Measurements from ENCODE around the gene ALAS1.

Gene ALAS1

GRCh38 chr3:52222319-52223221 lies 24.6 kb downstream of the ALAS1 start:
- DNase-seq = no peak

DNA sequence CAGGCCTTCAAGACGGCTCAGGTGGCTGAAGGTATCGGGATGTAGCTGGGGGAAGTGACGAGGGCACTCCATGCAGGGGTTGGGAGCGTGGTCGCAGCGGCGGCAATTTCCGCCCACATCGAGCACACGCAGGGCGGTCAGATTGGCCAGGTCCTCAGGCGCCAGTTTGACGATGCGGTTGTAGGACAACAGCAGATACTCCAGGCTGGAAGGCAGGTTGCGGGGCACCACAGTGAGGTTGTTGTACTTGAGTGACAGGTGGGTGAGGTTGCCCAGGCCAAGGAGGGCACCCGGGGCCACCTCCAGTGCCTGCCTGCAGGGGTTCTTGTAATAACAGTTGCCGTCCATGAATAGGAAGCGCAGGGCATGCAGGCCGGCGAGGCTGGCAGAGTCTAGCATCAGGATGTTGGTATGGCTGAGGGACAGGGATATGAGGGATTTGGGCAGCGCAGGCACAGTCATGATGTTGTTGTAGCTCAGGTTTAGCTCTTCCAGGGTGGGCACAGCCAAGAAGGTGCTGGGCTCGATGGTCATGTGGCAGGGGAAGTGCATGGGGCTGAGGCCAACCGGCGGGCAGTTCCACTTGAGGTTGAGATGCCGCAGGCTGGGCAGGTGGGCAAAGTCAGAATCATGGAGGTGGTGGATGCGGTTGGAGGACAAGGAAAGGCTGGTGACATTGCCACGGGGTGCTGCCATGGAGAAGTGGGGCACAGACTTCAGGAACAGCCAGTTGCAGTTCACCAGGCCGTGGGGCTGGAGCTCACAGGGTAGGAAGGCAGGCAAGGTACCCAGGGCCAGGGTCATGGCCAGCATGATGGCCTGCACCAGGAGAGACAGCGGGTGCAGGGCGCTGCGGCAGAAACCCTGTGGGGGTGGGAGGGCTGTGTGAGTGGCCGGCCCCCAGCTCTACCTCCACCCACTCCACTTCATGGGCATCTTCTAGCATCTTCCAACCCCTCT lies 25.8 kb downstream of the ALAS1 start:
- DNase-seq = no peak

GRCh38 chr3:52225452-52226228 lies 27.7 kb downstream of the ALAS1 start, which contains the start of gene TLR9:
Gene TLR9 (minus strand): TSS chr3:52225645. CDS start chr3:52225529, 116 bp downstream.
- DNase-seq = no peak

DNA sequence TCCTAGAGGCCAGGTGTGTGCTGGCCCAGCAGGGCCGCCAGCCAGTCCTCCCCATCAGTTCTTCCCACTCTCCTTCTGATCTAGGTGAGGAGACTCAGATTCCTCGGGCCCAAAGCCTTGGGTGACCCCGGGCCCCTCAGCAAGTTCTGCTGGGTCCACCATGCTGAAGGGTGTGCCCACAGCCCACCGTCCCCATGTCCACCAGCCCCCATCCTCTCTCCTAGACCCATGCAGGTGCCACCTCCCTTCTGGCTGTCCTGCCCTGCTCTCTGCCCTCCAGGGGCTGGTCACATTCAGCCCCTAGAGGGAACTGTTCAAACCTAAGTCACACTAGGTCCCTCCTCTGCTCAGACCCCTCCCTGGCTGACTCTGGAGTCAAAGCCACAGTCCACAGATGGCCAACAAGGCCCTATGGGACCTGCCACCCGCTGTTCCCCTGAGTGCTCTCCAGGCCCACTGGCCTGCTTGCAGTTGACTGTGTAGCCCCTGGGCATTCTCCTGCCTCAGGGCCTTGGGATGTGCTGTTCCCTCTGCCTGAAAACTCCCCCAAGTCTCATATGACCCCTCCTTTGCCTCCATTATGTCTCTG lies 28.4 kb downstream of the ALAS1 start:
- no peak for DNase-seq

DNA sequence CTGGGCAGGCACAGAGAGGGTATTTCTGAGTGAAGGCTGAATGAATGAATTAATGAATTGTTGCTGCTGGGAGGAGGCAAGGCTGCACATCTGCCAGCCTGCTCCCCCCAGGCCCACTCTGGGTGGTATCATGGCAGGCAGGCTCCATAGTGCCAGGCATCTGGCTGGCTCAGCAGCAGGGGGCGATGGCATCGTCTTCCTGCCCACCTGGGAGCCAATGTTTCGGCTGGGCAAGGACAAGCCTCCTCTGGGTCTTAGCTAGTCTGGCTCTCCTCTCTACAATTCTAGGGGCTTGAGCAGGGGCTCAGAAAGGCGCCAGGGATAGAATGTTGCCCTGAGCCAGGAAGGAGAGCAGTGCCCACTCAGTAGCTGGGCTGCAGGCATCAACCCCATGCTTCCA lies 29.2 kb downstream of the ALAS1 start:
- no peak for DNase-seq

GRCh38 chr3:52227766-52228165 lies 29.8 kb downstream of the ALAS1 start:
- no peak for DNase-seq

DNA sequence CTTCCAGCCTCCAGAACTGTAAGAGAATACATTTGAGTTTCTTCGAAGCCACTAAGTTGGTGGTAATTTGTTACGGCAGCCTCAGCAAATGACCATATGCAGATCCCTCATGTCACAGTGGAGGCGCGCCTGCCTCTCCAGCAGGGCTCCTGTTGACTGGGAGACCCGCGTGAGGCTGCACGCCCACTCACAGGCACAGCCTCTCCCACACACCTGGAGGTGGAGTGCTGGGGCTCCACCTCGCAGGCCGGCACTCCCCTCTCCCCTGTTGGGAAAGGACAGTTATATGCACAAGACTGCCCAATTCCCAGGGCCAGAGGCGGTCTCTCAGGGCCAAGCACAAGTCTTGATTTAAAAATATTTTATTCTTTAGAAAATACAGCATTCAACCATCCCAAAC lies 30.3 kb downstream of the ALAS1 start:
- no peak for DNase-seq

DNA sequence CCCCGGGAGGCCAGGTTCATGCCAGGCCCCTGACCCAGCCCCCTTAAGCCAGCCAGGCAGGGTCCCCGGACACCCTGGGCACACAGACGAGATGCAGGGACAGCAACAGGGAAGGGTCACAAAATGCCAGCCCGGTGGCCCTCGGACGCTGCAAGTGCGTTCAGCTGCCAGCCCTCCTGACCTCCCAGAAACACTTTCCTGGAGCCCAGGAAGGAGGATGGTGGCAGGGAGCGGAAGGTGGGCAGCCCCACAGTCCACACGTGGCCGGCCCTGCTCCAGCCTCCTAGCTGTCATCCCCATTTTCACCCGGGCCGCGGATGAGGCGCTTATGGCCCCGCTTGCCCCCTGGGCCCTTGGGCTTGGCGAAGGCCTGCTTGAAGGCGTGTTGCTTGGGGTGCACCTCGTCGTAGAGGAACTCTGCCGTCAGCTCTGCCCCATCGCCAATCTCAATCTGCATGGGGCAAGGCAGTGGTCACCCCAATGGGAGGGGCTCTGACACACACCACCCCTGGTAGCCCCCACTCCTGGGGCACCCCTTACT lies 30.9 kb downstream of the ALAS1 start:
- DNase-seq = no peak

GRCh38 chr3:52229656-52230055 lies 31.7 kb downstream of the ALAS1 start:
- DNase-seq = no peak

- no peak for DNase-seq
Measured at GRCh38 chr3:52230461-52230860, 32.5 kb downstream of the ALAS1 start.

DNA sequence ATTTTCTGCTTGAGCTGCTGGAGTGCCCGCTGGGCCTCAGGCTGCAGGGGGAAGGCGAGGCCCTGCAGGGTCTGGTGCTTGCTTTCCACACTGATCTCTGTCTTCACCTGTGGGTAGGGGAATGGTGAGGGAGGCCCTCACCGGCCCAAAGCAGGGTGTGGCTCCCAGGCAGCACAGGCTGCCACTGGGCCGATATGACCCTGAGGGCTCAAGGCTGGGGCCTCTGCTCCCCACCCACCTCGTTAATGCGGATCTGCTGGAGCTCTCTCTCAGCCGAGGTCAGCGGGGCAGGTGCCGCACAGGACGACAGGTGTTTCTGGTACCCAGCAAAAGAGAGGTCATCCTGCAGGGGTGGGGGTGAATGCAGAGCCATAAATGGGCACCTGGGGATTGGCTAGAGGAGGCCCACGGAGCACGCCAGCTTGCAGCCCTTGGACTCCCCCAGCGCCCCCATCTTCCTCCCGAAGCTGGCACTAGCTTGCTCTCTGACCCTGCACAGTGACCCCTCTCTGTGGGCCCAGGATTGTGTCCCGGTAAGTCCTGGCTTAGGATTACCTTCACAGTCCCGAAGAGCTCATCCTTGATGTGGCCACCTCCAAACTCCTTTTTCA lies 33.0 kb downstream of the ALAS1 start:
- no peak for DNase-seq

GRCh38 chr3:52231502-52232278 lies 33.7 kb downstream of the ALAS1 start:
- DNase-seq = no peak

- no peak for DNase-seq
Measured at GRCh38 chr3:52232279-52233107, 34.5 kb downstream of the ALAS1 start.

DNA sequence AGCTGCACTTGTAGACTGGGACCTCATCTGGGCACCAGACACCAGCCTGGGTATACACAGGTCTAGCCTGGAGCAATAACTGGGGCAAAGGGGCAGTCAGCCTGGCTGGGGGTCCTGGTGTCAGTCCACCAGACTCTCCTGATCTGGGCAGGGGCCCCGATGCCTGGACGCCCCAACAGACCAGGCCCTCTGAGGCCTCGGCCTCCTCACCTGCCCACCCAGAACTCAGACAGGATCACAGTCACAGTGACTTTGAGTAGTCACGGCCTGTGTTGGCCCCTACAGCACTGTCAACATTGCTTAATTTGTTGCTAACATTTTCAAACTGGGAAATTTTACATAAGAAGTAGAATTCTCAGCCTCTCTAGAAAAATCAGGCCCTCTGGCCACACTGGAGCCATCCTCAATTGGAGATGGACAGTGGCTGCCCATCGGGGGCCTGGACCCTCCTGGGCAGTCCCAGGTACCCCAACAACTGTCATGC lies 35.2 kb downstream of the ALAS1 start:
- DNase-seq = no peak

- no peak for DNase-seq
Measured at GRCh38 chr3:52233968-52234367, 36.0 kb downstream of the ALAS1 start.

DNA sequence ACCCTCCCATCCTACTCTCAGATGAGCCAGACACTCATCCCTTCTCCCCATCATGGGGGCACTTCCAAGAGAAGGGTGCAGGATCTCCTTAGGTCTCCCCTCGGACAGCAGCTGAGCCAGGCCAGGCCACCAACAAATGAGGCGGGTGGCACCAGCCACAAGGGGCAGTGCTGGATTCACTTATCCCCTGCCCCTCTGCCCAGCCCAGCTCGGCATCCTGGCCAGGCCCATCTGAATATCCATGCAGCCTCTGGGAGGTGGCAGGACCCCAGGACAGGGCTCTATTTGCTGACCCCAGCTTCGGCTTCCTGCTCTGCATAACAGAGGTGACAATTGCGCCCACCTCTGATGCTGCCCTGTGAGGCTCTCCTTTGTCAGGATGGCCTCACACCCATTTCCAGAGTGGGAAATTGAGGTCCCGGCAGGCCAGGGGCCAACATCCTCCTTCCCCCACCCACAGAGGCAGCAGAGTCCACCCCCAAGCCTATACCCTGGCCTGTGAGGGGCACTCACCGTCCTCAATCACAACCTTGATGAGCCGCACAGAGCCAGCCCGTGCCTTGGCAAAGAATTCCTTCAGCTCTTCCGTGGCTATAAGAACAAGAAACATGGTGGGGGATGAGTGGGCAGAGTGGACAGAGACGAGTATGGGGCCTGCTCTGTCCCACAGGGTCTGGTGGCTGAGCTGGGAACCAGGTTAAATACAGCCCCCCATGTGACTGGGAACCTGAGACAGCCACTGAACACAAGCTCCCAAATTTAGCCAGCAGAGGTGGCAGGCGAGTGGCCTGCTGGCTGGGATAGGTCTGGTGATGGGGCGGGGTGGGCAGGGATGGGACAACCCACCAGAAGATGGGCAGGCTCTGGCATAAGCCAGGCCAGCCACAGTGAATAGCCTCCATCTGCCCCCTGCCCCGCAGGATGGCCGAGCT lies 36.8 kb downstream of the ALAS1 start:
- no peak for DNase-seq

GRCh38 chr3:52236424-52236886 lies 38.5 kb downstream of the ALAS1 start:
- DNase-seq = no peak

- DNase-seq = no peak
Measured at GRCh38 chr3:52237006-52237656, 39.2 kb downstream of the ALAS1 start.
